IMR-90 (cell line): Measurements from ENCODE around the gene SEZ6L. TPM values are rescaled to one million over a fixed set of nuclear protein-coding genes. Genes with fewer than 3 reads are reported as not detected.

Source experiments
- ATAC-seq: fragments of 200-7000 bp; cut with Tn5 transposase; 2 replicates; pipeline ENCODE4 v1.9.1; 2020; ENCODE audit warnings: low read depth, mild to moderate bottlenecking, moderate library complexity
- BruUV-seq: library from RNA; stranded (reverse); fragments of 400-500 nt; replicated peaks from 2 replicates; lab custom pipeline; 2021; lab: Mats Ljungman, UMichigan
- CTCF ChIA-PET: fragments of 300-600 bp; formaldehyde crosslinking; extraction: SDS; loops from one replicate; lab custom pipeline; 2021; ENCODE audit warnings: antibody characterized with exemption; lab: Yijun Ruan, JAX
- POLR2A ChIA-PET: fragments of 300-600 bp; sonication (Branson Sonifier 250); formaldehyde crosslinking; loops from one replicate; lab custom pipeline; 2022; ENCODE audit warnings: antibody characterized with exemption; ENCODE audit not compliant: unreplicated experiment; lab: Charles Lee
- DNase-seq: peaks from one replicate; pipeline ENCODE4 v3.0.0; 2013
- H2AFZ ChIP-seq: replicated peaks from 2 replicates; pipeline ENCODE3; 2013; ENCODE audit warnings: low read length, mild to moderate bottlenecking; ENCODE audit not compliant: poor library complexity
- H2AK5ac ChIP-seq: 2 replicates; pipeline ENCODE4 v1.6.1; 2013; ENCODE audit warnings: low read depth, low read length, inconsistent platforms
- H2AK9ac ChIP-seq: replicated peaks from 2 replicates; pipeline ENCODE3; 2013; ENCODE audit warnings: mild to moderate bottlenecking, low read depth, low read length, moderate library complexity; ENCODE audit not compliant: poor library complexity
- H2BK120ac ChIP-seq: 2 replicates; pipeline ENCODE4 v1.6.1; 2013; ENCODE audit warnings: low read depth, low read length, inconsistent platforms
- H2BK15ac ChIP-seq: 3 replicates; pipeline ENCODE4 v1.6.1; 2013; ENCODE audit warnings: low read depth, low read length, inconsistent platforms
- H2BK20ac ChIP-seq: 2 replicates; pipeline ENCODE4 v1.6.1; 2013; ENCODE audit warnings: low read depth, mild to moderate bottlenecking, inconsistent platforms, low read length, moderate library complexity
- H2BK5ac ChIP-seq: 2 replicates; pipeline ENCODE4 v1.6.1; 2013; ENCODE audit warnings: mild to moderate bottlenecking, low read depth, low read length, inconsistent platforms; ENCODE audit not compliant: poor library complexity, severe bottlenecking
- H3K14ac ChIP-seq: replicated peaks from 2 replicates; pipeline ENCODE4 v1.6.1; 2013; ENCODE audit warnings: low read depth, low read length, inconsistent platforms
- H3K18ac ChIP-seq: 2 replicates; pipeline ENCODE4 v1.6.1; 2013; ENCODE audit warnings: low read depth, low read length, control low read depth
- H3K23ac ChIP-seq: 2 replicates; pipeline ENCODE4 v1.6.1; 2013; ENCODE audit warnings: low read depth, low read length, inconsistent platforms
- H3K27ac ChIP-seq: 2 replicates; pipeline ENCODE4 v1.5.1; 2013; ENCODE audit warnings: mild to moderate bottlenecking, control low read depth, low read length; ENCODE audit not compliant: insufficient read depth
- H3K27me3 ChIP-seq: 2 replicates; pipeline ENCODE4 v1.6.1; 2013; ENCODE audit warnings: low read length; ENCODE audit not compliant: control insufficient read depth, insufficient read depth
- H3K36me3 ChIP-seq: 2 replicates; pipeline ENCODE4 v1.6.1; 2013; ENCODE audit warnings: low read length, mixed read lengths; ENCODE audit not compliant: control insufficient read depth, insufficient read depth
- H3K4ac ChIP-seq: 2 replicates; pipeline ENCODE4 v1.6.1; 2013; ENCODE audit warnings: low read depth, low read length, inconsistent platforms
- H3K4me1 ChIP-seq: 2 replicates; pipeline ENCODE4 v1.6.1; 2013; ENCODE audit warnings: low read length, mixed read lengths; ENCODE audit not compliant: control insufficient read depth, insufficient read depth
- H3K4me2 ChIP-seq: 2 replicates; pipeline ENCODE4 v1.6.1; 2013; ENCODE audit warnings: low read depth, mild to moderate bottlenecking, control low read depth, low read length, moderate library complexity
- H3K4me3 ChIP-seq: 2 replicates; pipeline ENCODE4 v1.5.1; 2013; ENCODE audit warnings: low read depth, mild to moderate bottlenecking, control low read depth, low read length, moderate library complexity; ENCODE audit not compliant: insufficient read depth
- H3K56ac ChIP-seq: 2 replicates; pipeline ENCODE4 v1.6.1; 2013; ENCODE audit warnings: low read length, inconsistent platforms; ENCODE audit not compliant: insufficient read depth; ENCODE audit errors: extremely low read depth
- H3K79me1 ChIP-seq, 2 experiments: 2 replicates each; pipeline ENCODE4 v1.6.1; 2013; ENCODE audit warnings: low read length in 2 of 2, inconsistent platforms in 1 of 2, low read depth in 1 of 2
- H3K9ac ChIP-seq: 2 replicates; pipeline ENCODE4 v1.6.1; 2013; ENCODE audit warnings: low read depth, low read length, control low read depth
- H3K9me1 ChIP-seq: 2 replicates; pipeline ENCODE4 v1.6.1; 2013; ENCODE audit warnings: low read length, inconsistent platforms; ENCODE audit not compliant: insufficient read depth
- H3K9me3 ChIP-seq: 2 replicates; pipeline ENCODE4 v1.6.1; 2013; ENCODE audit warnings: low read length; ENCODE audit not compliant: control insufficient read depth, insufficient read depth
- H4K20me1 ChIP-seq: 2 replicates; pipeline ENCODE4 v1.6.1; 2013; ENCODE audit warnings: low read length, inconsistent platforms; ENCODE audit not compliant: insufficient read depth
- H4K5ac ChIP-seq: 2 replicates; pipeline ENCODE4 v1.6.1; 2013; ENCODE audit warnings: mild to moderate bottlenecking, low read depth, low read length, control low read depth
- H4K8ac ChIP-seq, 2 experiments: 2 replicates each; pipeline ENCODE4 v1.6.1; 2013; ENCODE audit warnings: low read depth in 2 of 2, low read length in 2 of 2, control low read depth in 1 of 2, inconsistent platforms in 1 of 2
- H4K91ac ChIP-seq: 2 replicates; pipeline ENCODE4 v1.6.1; 2013; ENCODE audit warnings: low read depth, low read length, inconsistent platforms; ENCODE audit not compliant: insufficient read depth
- BHLHE40 ChIP-seq: fragments of 150-350 bp; IDR thresholded peaks from 2 replicates; pipeline ENCODE4 v1.6.1; 2016; ENCODE audit warnings: mild to moderate bottlenecking, low read depth, low read length
- CEBPB ChIP-seq: IDR thresholded peaks from 2 replicates; pipeline ENCODE4 v1.6.1; 2012; ENCODE audit warnings: low read depth, low read length, improper control_type of control experiment
- CHD1 ChIP-seq: IDR thresholded peaks from 2 replicates; pipeline ENCODE4 v1.6.1; 2012; ENCODE audit warnings: low read depth, low read length, improper control_type of control experiment
- MAZ ChIP-seq: IDR thresholded peaks from 2 replicates; pipeline ENCODE4 v1.6.1; 2012; ENCODE audit warnings: low read depth, mild to moderate bottlenecking, low read length, improper control_type of control experiment, moderate library complexity, borderline replicate concordance
- MXI1 ChIP-seq: IDR thresholded peaks from 2 replicates; pipeline ENCODE4 v1.6.1; 2012; ENCODE audit warnings: low read depth, mild to moderate bottlenecking, low read length, moderate library complexity, borderline replicate concordance
- NFE2L2 ChIP-seq: fragments of 150-350 bp; IDR thresholded peaks from 2 replicates; pipeline ENCODE4 v1.6.1; 2016; ENCODE audit warnings: low read depth, mild to moderate bottlenecking, low read length
- RAD21 ChIP-seq: IDR thresholded peaks from 2 replicates; pipeline ENCODE4 v1.6.1; 2012; ENCODE audit warnings: low read length, improper control_type of control experiment
- RCOR1 ChIP-seq: IDR thresholded peaks from 2 replicates; pipeline ENCODE4 v1.6.1; 2012; ENCODE audit warnings: mild to moderate bottlenecking, low read length, improper control_type of control experiment; ENCODE audit not compliant: insufficient replicate concordance
- RFX5 ChIP-seq: IDR thresholded peaks from 2 replicates; pipeline ENCODE4 v1.8.0; 2012; ENCODE audit warnings: low read depth, mild to moderate bottlenecking, low read length, moderate library complexity
- SMC3 ChIP-seq: fragments of 150-350 bp; IDR thresholded peaks from 2 replicates; pipeline ENCODE4 v1.6.1; 2016; ENCODE audit warnings: low read depth, mild to moderate bottlenecking, antibody characterized with exemption, low read length, moderate library complexity
- WGBS, 2 experiments: methylation state at CpG; one replicate each; pipeline versions ENCODE4 v1.1.5 to v1.1.7; 2013; ENCODE audit warnings: missing lambda C conversion rate in 2 of 2; ENCODE audit not compliant: insufficient read length in 1 of 2; ENCODE audit errors: extremely low coverage in 2 of 2; 5-methylcytosine and 5-hydroxymethylcytosine counted together
- dilution Hi-C: fragments of 300-500 bp; cut with HindIII; formaldehyde crosslinking; loops from one replicate; pipeline ENCODE4 v1.14.3; 2018; ENCODE audit warnings: low sequenced_read_pairs; ENCODE audit not compliant: unreplicated experiment
- in situ Hi-C: fragments of 300-500 bp; cut with MboI; formaldehyde crosslinking; loops from 3 replicates; pipeline ENCODE4 v1.14.3; 2019; ENCODE audit warnings: low sequenced_read_pairs, inconsistent platforms, mixed read lengths
- intact Hi-C: fragments of 100-400 bp; cut with micrococcal nuclease; formaldehyde crosslinking; loops from 2 replicates; pipeline ENCODE4 v1.10.0; 2022
- polyA plus RNA-seq, 3 experiments: library from polyadenylated mRNA; depleted of rRNA; stranded (reverse); fragments of >200 nt; gene quantifications; 2 replicates each; pipeline ENCODE4 v1.2.3, GENCODE V29; 2012; ENCODE audit warnings: low replicate concordance in 1 of 3
- total RNA-seq: library from RNA; depleted of rRNA; stranded (reverse); fragments of >200 nt; gene quantifications from 2 replicates; pipeline ENCODE4 v1.2.3, GENCODE V29; 2012

The SEZ6L gene
- total and polyA plus RNA-seq, 2 of the 4 experiments (the other 2 are of a cell fraction) = not detected

GRCh38 chr22:26197425-26197824, 28.2 kb downstream of the SEZ6L start:
- no peaks in the 10 kb centered on the region for H3K4me1 ChIP-seq
- no peak overlapping the region for H3K4me3 ChIP-seq
- H4K20me1 ChIP-seq = no peaks in the 10 kb centered on the region
- H2BK20ac ChIP-seq = no peak overlapping the region
- H2AFZ ChIP-seq = no peak overlapping the region
- no peak overlapping the region for H4K91ac ChIP-seq
- BruUV-seq = no TSS peak
- H2AK9ac ChIP-seq = no peak overlapping the region
- no CpG with 5 or more reads among the region's 1 CpG for WGBS, 2 experiments
- no peaks in the 10 kb centered on the region for H3K79me1 ChIP-seq
- H3K36me3 ChIP-seq = no peaks in the 10 kb centered on the region
- POLR2A ChIA-PET = no interaction called here
- H4K8ac ChIP-seq = no peak overlapping the region
- H4K5ac ChIP-seq = no peak overlapping the region
- no peak overlapping the region for H3K56ac ChIP-seq
- intact Hi-C loops (no loop called here), dilution Hi-C loops (no loop called here), in situ Hi-C loops (no loop called here)
- DNase-seq = no peak
- H2AK5ac ChIP-seq = no peak overlapping the region
- H3K18ac ChIP-seq = no peak overlapping the region
- CTCF ChIA-PET = no interaction called here
- ATAC-seq = no peak
- H3K4ac ChIP-seq = no peak overlapping the region
- peaks cover 2% of the 10 kb centered on the region; the same call in 1 of the 2 replicates for H3K9me3 ChIP-seq
- H3K23ac ChIP-seq = no peak overlapping the region
- no peak overlapping the region for H3K9ac ChIP-seq
- no peak overlapping the region for H2BK5ac ChIP-seq
- no peak overlapping the region for H3K14ac ChIP-seq
- no peaks in the 10 kb centered on the region for H3K9me1 ChIP-seq
- H3K27me3 ChIP-seq = no peaks in the 10 kb centered on the region
- H2BK120ac ChIP-seq = no peak overlapping the region
- TF ChIP-seq SMC3 (no peak), RAD21 (no peak), BHLHE40 (no peak), RCOR1 (no peak), CEBPB (no peak), MAZ (no peak), CHD1 (no peak), MXI1 (no peak), NFE2L2 (no peak), RFX5 (no peak)
- no peak overlapping the region for H3K27ac ChIP-seq
- H3K4me2 ChIP-seq = no peak overlapping the region
- H2BK15ac ChIP-seq = no peak overlapping the region
